GM13977 (cell line): Measurements from ENCODE around the gene CABLES1.

Experiments
- DNase-seq: peaks from one replicate; pipeline ENCODE4 v3.0.0; 2012; ENCODE audit warnings: low spot score
- CTCF ChIP-seq: IDR thresholded peaks from 2 replicates; pipeline ENCODE4 v1.5.1; 2012; ENCODE audit warnings: mild to moderate bottlenecking, control low read depth; ENCODE audit not compliant: insufficient read depth; ENCODE audit errors: extremely low read depth, missing control alignments
- in situ Hi-C: fragments of 300-500 bp; cut with MboI; formaldehyde crosslinking; loops from one replicate; pipeline ENCODE4 v1.12.0; 2022; ENCODE audit warnings: low sequenced_read_pairs, low pct_unique_long_range_greater_than_20kb, mixed read lengths, inconsistent platforms; ENCODE audit not compliant: unreplicated experiment

The CABLES1 gene

GRCh38 chr18:23176701-23177432 is 41.6 kb downstream of the CABLES1 start:
- in situ Hi-C loops: no loop called here
- no peak for TF ChIP-seq CTCF

GRCh38 chr18:23177433-23178072 is 42.3 kb downstream of the CABLES1 start:
- in situ Hi-C loops: no loop called here

More at GRCh38 chr18:23176701-23177432, 41.6 kb downstream of the CABLES1 start:
- DNase-seq: no peak

GRCh38 chr18:23178201-23178600 is 42.9 kb downstream of the CABLES1 start:
- DNase-seq: no peak
- in situ Hi-C loops: no loop called here
- TF ChIP-seq CTCF: no peak

More at GRCh38 chr18:23177433-23178072, 42.3 kb downstream of the CABLES1 start:
- no peak for TF ChIP-seq CTCF
- DNase-seq: no peak

GRCh38 chr18:23178661-23179081 is 43.4 kb downstream of the CABLES1 start:
- no peak for TF ChIP-seq CTCF
- DNase-seq: no peak

GRCh38 chr18:23179416-23179815 is 44.1 kb downstream of the CABLES1 start:
- in situ Hi-C loops: no loop called here
- no peak for TF ChIP-seq CTCF
- DNase-seq: no peak

More at GRCh38 chr18:23178661-23179081, 43.4 kb downstream of the CABLES1 start:
- in situ Hi-C loops: no loop called here

GRCh38 chr18:23181547-23181946 is 46.3 kb downstream of the CABLES1 start:
- TF ChIP-seq CTCF: no peak
- no peak for DNase-seq
- in situ Hi-C loops: no loop called here
